Measurements from ENCODE around the gene ASRGL1.

The ASRGL1 gene

DNA sequence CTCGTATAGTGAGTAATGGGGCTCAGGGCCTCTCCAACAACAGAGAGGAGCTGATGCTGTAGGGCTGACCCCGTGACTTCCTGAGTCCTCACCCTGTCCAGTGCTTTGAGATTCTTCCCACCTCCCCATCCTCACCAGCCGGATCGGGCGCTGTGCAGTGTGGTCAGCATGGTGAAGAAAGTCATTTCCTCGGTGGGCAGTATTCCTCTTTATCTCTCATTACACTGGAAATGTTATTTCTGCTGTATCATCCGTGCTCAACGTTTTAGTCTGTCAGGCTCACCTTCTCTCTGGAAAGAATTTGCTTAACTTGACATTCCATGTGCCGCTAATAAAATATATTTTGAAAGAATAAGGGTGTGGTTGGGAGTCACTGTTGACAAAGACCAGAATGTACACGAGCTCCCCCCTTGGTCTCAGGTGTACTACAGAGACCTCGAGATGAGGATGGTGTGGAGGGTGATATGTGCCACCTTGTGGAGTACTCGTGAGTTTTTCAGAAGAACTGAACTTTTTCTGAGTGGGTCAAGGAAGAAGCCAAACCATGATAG is 55.9 kb downstream of the ASRGL1 start:
- H3K4me1 ChIP-seq (ENCODE audit: control insufficient read depth, insufficient read depth, low read length, unreplicated experiment) = peaks cover 1% of the 10 kb centered on the region
- no peaks in the 10 kb centered on the region for H3K36me3 ChIP-seq (ENCODE audit: insufficient read depth, low read length)

DNA sequence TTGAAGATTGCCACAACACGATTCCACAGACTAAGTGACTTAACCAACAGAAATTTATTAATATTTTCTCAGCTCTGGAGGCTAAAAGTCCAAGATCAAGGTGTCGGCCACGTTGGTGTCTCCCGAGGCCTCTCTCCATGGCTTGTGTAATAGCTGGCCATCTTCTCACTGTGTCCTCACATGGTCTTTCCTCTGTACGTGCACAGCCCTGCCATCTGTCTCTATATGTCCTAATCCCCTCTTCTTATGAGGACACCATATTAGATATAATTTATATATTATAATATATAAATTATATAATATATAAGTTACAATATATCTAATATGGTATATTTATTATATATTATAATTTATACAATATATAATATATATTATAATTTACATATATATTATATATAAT is 56.5 kb downstream of the ASRGL1 start:
- Histone ChIP-seq H3K27me3 (ENCODE audit: insufficient read depth, low read length) (no peaks in the 10 kb centered on the region), H3K36me3 (ENCODE audit: insufficient read depth, low read length) (no peaks in the 10 kb centered on the region), H3K27ac (ENCODE audit: low read depth, low read length) (no peak overlapping the region), H2AFZ (ENCODE audit: low read length, unreplicated experiment) (no peak overlapping the region), H3K4me3 (ENCODE audit: low read depth, low read length) (no peak overlapping the region), H3K4me1 (ENCODE audit: control insufficient read depth, insufficient read depth, low read length, unreplicated experiment) (peaks cover 7% of the 10 kb centered on the region), H3K79me2 (ENCODE audit: control insufficient read depth, insufficient read depth, low read length, unreplicated experiment) (no peaks in the 10 kb centered on the region)

More for the DNA sequence above, 55.9 kb downstream of the ASRGL1 start:
- H3K27me3 ChIP-seq (ENCODE audit: insufficient read depth, low read length) = no peaks in the 10 kb centered on the region
- H3K4me3 ChIP-seq (ENCODE audit: low read depth, low read length) = no peak overlapping the region
- H3K27ac ChIP-seq (ENCODE audit: low read depth, low read length) = no peak overlapping the region
- H2AFZ ChIP-seq (ENCODE audit: low read length, unreplicated experiment) = no peak overlapping the region
- no peaks in the 10 kb centered on the region for H3K79me2 ChIP-seq (ENCODE audit: control insufficient read depth, insufficient read depth, low read length, unreplicated experiment)

DNA sequence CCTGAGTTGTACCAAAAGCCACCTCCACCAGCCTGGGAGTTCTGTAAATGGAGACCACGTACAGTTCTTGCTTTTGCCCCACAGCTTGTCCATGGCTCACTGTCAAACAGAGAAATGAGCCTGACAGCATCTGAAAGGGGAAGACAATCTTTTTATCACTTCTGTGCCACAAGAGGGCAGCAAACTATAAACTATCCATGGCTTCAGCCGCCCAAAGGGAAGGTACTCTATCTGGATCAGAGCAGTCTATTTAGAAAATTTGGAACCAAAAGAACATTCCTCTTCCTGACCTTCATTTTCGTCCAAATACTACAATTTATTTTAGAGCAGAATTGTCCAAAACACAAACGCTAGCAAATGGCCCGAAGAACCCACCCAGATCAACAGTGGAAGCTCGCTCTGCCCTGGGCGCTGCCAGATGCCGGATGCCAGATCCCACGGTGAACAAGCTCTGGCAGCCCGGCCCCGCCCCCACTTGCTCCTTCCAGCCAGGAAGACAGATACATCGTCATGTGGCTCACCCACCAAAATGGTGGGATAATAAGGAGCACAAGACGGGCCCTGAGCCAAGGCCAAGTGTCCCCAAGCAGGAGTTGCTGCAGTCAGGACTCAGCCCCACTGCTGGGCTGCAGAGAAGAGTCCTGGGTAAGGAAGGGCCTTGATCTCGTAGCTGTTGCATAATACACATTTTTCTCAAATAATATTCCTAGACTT is 57.7 kb downstream of the ASRGL1 start:
- H3K27me3 ChIP-seq (ENCODE audit: insufficient read depth, low read length) = no peaks in the 10 kb centered on the region
- no peak overlapping the region for H3K27ac ChIP-seq (ENCODE audit: low read depth, low read length)
- no peaks in the 10 kb centered on the region for H3K36me3 ChIP-seq (ENCODE audit: insufficient read depth, low read length)
- peaks cover 16% of the 10 kb centered on the region for H3K4me1 ChIP-seq (ENCODE audit: control insufficient read depth, insufficient read depth, low read length, unreplicated experiment)
- H3K4me3 ChIP-seq (ENCODE audit: low read depth, low read length) = peak overlapping the region; percentile 78
- no peaks in the 10 kb centered on the region for H3K79me2 ChIP-seq (ENCODE audit: control insufficient read depth, insufficient read depth, low read length, unreplicated experiment)
- peak overlapping the region; percentile 82 for H2AFZ ChIP-seq (ENCODE audit: low read length, unreplicated experiment)

DNA sequence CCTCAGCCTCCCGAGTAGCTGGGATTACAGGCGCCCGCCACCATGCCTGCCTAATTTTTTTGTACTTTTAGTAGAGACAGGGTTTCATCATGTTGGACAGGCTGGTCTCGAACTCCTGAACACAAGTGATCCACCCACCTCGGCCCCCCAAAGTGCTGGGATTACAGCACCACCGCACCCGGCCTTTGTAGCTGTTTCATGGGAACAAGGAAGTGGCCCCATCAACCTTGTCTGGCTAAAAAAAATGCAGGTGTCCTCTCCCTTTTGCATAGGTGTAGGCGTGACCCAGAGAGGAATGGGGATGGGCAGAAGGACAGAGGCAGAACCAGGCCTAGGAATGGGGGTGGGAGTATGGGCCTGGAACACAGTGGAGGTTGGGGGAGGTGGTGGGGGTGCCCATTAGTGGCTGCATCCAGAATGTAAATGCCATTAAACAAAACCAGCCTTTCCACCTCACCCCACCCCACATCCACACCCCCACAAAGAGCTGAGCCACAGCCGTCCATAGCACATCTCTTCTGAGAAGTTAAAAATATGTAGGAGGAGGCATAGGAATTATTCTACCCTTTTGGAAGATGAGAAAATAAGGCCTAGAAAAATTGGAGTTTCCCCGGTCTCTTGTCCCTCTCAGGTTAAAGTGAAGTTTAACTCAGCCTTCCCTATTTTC is 58.8 kb downstream of the ASRGL1 start:
- H3K4me3 ChIP-seq (ENCODE audit: low read depth, low read length) = no peak overlapping the region
- H2AFZ ChIP-seq (ENCODE audit: low read length, unreplicated experiment) = no peak overlapping the region
- peaks cover 23% of the 10 kb centered on the region for H3K4me1 ChIP-seq (ENCODE audit: control insufficient read depth, insufficient read depth, low read length, unreplicated experiment)
- no peaks in the 10 kb centered on the region for H3K27me3 ChIP-seq (ENCODE audit: insufficient read depth, low read length)
- H3K36me3 ChIP-seq (ENCODE audit: insufficient read depth, low read length) = no peaks in the 10 kb centered on the region
- no peak overlapping the region for H3K27ac ChIP-seq (ENCODE audit: low read depth, low read length)
- H3K79me2 ChIP-seq (ENCODE audit: control insufficient read depth, insufficient read depth, low read length, unreplicated experiment) = no peaks in the 10 kb centered on the region

DNA sequence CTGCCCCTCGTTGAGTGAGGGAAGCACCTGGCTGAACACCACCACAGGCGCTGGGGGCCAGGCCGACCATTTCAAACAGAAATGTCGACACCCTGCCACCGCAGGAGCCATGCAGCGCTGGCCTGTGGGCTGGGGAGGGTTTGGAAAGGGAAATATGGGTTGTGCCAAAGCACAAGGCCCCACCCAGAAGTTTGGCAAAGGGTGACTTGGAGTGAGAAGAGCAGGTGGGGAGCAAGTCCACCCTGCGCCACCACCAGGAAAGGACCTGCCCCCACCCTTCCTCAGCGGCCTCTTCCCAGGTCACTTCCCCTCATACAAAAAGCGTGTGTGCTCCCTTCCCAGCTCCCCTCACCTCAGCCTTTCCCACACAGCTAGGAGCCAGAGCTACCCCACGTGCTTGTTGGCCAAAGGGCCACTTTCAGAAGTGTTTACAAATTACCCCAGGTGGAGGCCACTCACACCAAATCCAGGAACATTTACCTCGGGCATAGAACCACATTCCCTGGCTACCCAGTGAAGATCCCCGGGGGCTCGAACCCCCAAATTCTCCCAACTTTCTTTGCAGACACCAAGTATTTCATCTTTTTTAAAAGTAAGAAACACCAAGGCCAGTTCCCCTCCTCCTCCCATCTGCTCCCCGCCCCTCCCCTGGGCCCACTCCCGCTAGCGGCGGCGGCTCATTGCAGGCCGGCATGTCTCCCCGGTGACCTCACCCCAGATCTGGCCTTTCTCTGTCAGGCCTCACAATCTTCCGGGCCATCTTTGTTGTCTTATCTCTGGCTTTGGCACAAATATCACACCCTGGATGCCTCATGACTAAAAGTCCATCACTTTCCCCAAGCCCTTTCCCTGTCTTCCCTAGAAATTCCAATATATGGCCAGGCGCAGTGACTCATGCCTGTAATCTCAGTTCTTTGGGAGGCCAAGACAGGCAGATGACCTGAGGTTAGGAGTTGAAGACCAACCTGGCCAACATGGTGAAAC is 61.1 kb downstream of the ASRGL1 start:
- peaks cover 24% of the 10 kb centered on the region for H3K4me1 ChIP-seq (ENCODE audit: control insufficient read depth, insufficient read depth, low read length, unreplicated experiment)
- H3K4me3 ChIP-seq (ENCODE audit: low read depth, low read length) = no peak overlapping the region
- H3K27ac ChIP-seq (ENCODE audit: low read depth, low read length) = no peak overlapping the region
- H3K36me3 ChIP-seq (ENCODE audit: insufficient read depth, low read length) = no peaks in the 10 kb centered on the region
- H3K27me3 ChIP-seq (ENCODE audit: insufficient read depth, low read length) = no peaks in the 10 kb centered on the region
- H2AFZ ChIP-seq (ENCODE audit: low read length, unreplicated experiment) = peak overlapping the region; percentile 59
- H3K79me2 ChIP-seq (ENCODE audit: control insufficient read depth, insufficient read depth, low read length, unreplicated experiment) = no peaks in the 10 kb centered on the region

DNA sequence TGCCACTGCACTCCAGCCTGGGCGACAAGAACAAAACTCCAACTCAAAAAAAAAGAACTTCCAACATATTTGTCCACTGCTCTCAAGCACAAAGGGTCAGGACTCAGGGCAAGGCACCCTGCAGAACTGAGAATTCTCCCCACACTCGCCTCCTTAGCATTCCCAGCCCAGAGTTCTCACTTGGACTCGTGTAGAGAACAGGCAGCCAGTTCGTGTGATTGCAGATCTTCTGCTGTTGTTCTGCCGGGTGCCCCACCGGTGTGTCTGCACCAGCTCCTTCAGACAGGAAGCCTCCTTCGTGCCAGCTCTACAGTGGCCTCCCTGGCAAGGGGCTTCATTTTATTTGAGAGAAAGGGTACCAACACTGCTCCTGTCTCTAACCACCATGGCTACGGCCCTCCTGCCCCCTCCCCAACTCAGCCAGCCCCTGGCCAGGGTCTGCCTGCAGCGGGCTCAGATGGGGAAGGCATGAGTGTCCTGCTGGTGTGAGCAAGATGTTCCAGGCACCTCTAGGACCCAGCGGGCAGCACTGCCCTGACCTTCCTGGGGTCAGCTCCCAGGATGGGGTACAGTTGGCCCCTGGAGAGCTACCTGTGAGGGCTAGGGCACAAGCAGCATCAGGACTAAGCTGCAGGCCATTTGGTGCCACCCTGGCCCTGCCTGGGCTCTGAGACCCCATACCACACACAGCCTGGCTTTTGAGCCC is 62.1 kb downstream of the ASRGL1 start:
- Histone ChIP-seq H3K4me3 (ENCODE audit: low read depth, low read length) (no peak overlapping the region), H3K36me3 (ENCODE audit: insufficient read depth, low read length) (no peaks in the 10 kb centered on the region), H3K79me2 (ENCODE audit: control insufficient read depth, insufficient read depth, low read length, unreplicated experiment) (no peaks in the 10 kb centered on the region), H3K4me1 (ENCODE audit: control insufficient read depth, insufficient read depth, low read length, unreplicated experiment) (peaks cover 24% of the 10 kb centered on the region), H3K27me3 (ENCODE audit: insufficient read depth, low read length) (no peaks in the 10 kb centered on the region), H3K27ac (ENCODE audit: low read depth, low read length) (no peak overlapping the region), H2AFZ (ENCODE audit: low read length, unreplicated experiment) (no peak overlapping the region)

DNA sequence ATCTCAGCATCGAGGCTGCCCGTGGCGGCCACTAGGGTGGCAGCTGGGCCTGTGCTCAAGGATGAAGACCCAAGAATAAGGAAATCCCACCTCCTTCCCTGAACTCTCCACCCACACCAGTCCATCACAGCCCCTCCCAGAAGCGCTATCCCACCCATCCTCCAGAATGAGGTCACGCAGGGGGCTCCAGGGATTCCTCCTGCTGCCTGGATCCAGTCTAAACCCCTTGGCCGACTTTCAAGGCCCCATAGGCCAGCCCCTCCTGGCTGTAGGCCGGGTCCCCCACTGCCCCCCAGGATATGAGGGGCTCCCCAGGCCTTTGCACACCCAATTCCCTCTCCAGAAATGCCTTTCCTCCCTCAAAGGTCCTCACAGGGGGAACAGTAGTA is 62.6 kb downstream of the ASRGL1 start:
- Histone ChIP-seq H3K36me3 (ENCODE audit: insufficient read depth, low read length) (no peaks in the 10 kb centered on the region), H3K27ac (ENCODE audit: low read depth, low read length) (no peak overlapping the region), H3K4me3 (ENCODE audit: low read depth, low read length) (no peak overlapping the region), H2AFZ (ENCODE audit: low read length, unreplicated experiment) (no peak overlapping the region), H3K79me2 (ENCODE audit: control insufficient read depth, insufficient read depth, low read length, unreplicated experiment) (no peaks in the 10 kb centered on the region), H3K27me3 (ENCODE audit: insufficient read depth, low read length) (no peaks in the 10 kb centered on the region), H3K4me1 (ENCODE audit: control insufficient read depth, insufficient read depth, low read length, unreplicated experiment) (peaks cover 24% of the 10 kb centered on the region)

DNA sequence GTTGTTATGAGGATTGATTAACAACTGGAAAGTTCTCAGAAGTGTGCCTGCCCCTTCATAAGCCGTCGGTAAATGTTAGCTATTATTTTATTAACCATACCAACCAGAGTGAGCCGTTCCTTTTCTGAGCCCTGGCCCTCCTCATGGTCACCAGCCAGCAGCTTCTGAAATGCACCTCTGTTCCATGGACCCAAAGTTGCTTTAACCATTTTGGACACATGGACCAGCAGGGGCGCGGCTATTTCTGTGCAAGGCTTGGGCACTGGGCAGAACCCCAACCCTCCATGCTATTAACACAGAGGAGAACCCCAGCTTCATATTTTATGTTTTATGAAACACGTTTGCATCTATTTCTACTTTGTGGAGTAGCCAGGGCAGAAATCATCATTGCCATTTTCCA is 63.0 kb downstream of the ASRGL1 start:
- H2AFZ ChIP-seq (ENCODE audit: low read length, unreplicated experiment) = no peak overlapping the region
- H3K27me3 ChIP-seq (ENCODE audit: insufficient read depth, low read length) = no peaks in the 10 kb centered on the region
- no peaks in the 10 kb centered on the region for H3K79me2 ChIP-seq (ENCODE audit: control insufficient read depth, insufficient read depth, low read length, unreplicated experiment)
- H3K27ac ChIP-seq (ENCODE audit: low read depth, low read length) = no peak overlapping the region
- no peaks in the 10 kb centered on the region for H3K36me3 ChIP-seq (ENCODE audit: insufficient read depth, low read length)
- H3K4me3 ChIP-seq (ENCODE audit: low read depth, low read length) = no peak overlapping the region
- peaks cover 24% of the 10 kb centered on the region for H3K4me1 ChIP-seq (ENCODE audit: control insufficient read depth, insufficient read depth, low read length, unreplicated experiment)

DNA sequence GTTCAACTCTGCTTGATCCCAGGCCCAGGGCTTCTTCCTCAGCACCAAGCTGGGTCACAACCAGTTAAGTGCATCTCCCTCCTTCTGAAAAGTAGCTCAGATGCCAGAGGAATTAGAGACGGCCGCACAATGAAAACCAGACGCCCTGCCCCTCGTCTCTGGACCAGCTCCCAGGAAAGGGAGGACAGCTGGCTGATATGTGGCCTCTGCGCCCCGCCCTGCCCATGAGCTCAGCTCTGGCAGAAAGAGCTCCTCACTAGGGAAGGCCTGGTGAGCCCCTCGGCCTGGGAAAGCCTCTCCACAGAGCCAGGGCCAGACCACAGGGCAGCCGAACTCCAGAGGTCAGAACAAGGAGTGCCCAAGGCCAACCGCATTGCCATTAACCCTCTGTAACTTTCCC is 63.5 kb downstream of the ASRGL1 start:
- Histone ChIP-seq H3K4me1 (ENCODE audit: control insufficient read depth, insufficient read depth, low read length, unreplicated experiment) (peaks cover 24% of the 10 kb centered on the region), H3K27me3 (ENCODE audit: insufficient read depth, low read length) (no peaks in the 10 kb centered on the region), H3K79me2 (ENCODE audit: control insufficient read depth, insufficient read depth, low read length, unreplicated experiment) (no peaks in the 10 kb centered on the region), H2AFZ (ENCODE audit: low read length, unreplicated experiment) (no peak overlapping the region), H3K27ac (ENCODE audit: low read depth, low read length) (no peak overlapping the region), H3K36me3 (ENCODE audit: insufficient read depth, low read length) (no peaks in the 10 kb centered on the region), H3K4me3 (ENCODE audit: low read depth, low read length) (no peak overlapping the region)

DNA sequence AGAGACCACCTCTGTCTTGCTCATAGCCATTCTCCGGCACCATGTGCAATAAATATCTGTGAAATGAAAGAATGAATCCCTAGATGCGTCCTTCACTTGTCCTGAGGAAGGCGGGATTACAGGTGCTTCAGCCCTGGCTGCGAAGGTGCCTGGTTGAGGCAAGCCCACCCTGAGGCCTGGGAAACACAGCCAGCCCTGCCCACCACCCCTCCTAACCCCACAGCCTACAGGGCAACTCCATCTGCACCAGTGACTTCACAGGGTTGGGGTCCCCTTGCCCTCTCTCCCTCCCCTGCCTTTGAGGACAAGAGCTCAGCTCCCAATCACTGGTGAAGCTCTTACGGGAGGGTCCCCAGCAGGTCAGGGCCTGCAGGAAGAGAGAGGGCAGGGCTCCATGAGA is 64.1 kb downstream of the ASRGL1 start:
- peaks cover 24% of the 10 kb centered on the region for H3K4me1 ChIP-seq (ENCODE audit: control insufficient read depth, insufficient read depth, low read length, unreplicated experiment)
- no peaks in the 10 kb centered on the region for H3K27me3 ChIP-seq (ENCODE audit: insufficient read depth, low read length)
- no peak overlapping the region for H3K4me3 ChIP-seq (ENCODE audit: low read depth, low read length)
- H3K36me3 ChIP-seq (ENCODE audit: insufficient read depth, low read length) = no peaks in the 10 kb centered on the region
- no peaks in the 10 kb centered on the region for H3K79me2 ChIP-seq (ENCODE audit: control insufficient read depth, insufficient read depth, low read length, unreplicated experiment)
- no peak overlapping the region for H2AFZ ChIP-seq (ENCODE audit: low read length, unreplicated experiment)
- no peak overlapping the region for H3K27ac ChIP-seq (ENCODE audit: low read depth, low read length)
